Skeletal muscle tissue (tissue), 4 donors: ENCODE results near the gene KIF16B. TPM values are rescaled to one million over a fixed set of nuclear protein-coding genes. Genes with fewer than 3 reads are reported as not detected.
A peak's percentile ranks its signal among the peaks of the same experiment; 100 is the strongest.

Experiments used
- H3K27ac ChIP-seq: one replicate; pipeline ENCODE4 v1.7.0; 2013; ENCODE audit warnings: mild to moderate bottlenecking, low read depth, low read length, inconsistent platforms
- H3K27me3 ChIP-seq, 3 donors: one replicate each; pipeline ENCODE4 v1.7.0; 2013; ENCODE audit warnings: low read length in 3 of 3; ENCODE audit not compliant: control insufficient read depth in 3 of 3, insufficient read depth in 3 of 3
- H3K36me3 ChIP-seq, 3 donors: one replicate each; pipeline ENCODE4 v1.7.0; 2013; ENCODE audit warnings: low read length in 3 of 3; ENCODE audit not compliant: control insufficient read depth in 3 of 3, insufficient read depth in 3 of 3
- H3K4me1 ChIP-seq, 3 donors: one replicate each; pipeline ENCODE4 v1.7.0; 2013; ENCODE audit warnings: low read length in 3 of 3, mild to moderate bottlenecking in 3 of 3; ENCODE audit not compliant: control insufficient read depth in 3 of 3, insufficient read depth in 3 of 3
- H3K4me3 ChIP-seq, 3 donors: one replicate each; pipeline ENCODE4 v1.7.0; 2013; ENCODE audit warnings: low read length in 3 of 3
- H3K9ac ChIP-seq, 3 donors: one replicate each; pipeline ENCODE4 v1.7.0; 2013; ENCODE audit warnings: low read length in 3 of 3, mild to moderate bottlenecking in 3 of 3, moderate library complexity in 2 of 3, low read depth in 1 of 3
- H3K9me3 ChIP-seq, 3 donors: one replicate each; pipeline ENCODE4 v1.7.0; 2013; ENCODE audit warnings: low read length in 3 of 3; ENCODE audit not compliant: control insufficient read depth in 3 of 3
- total RNA-seq: library from RNA; depleted of rRNA; stranded (reverse); fragments of >200 nt; gene quantifications from one replicate; pipeline ENCODE4 v1.2.3, GENCODE V29; 2014
- donor health status: Osteomylitis.

The KIF16B gene
- total RNA-seq, 1 donor from 2014 or later = 42.8 TPM

DNA sequence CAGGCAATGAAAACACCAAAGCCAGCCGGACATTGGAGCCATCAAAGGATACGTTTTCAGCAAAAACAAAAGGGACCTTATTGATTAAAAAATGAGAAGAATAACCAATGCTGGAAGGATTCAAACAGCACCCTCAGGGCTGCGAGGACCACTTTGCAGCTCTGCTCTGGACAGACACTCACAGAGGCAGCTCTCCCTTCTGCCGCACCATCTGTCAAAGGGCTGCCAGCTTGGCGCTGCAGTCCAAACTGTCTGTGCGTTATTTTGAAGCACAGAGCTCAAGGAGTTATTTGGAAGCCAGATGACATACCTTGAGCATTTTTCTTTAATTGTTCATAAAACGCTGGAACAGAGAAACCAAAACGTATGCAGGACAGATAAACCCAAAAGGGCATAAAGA, 85.2 kb downstream of the KIF16B start:
- no peak overlapping the region for H3K9ac ChIP-seq
- no peak overlapping the region for H3K27ac ChIP-seq
- no peaks in the 10 kb centered on the region for H3K27me3 ChIP-seq
- H3K9me3 ChIP-seq = no peaks in the 10 kb centered on the region
- H3K4me1 ChIP-seq = peaks cover 13 to 25% (median 24%) of the 10 kb centered on the region in 3 donors
- no peak overlapping the region for H3K4me3 ChIP-seq
- peaks cover 0 to 4% (median 0%) of the 10 kb centered on the region in 3 donors for H3K36me3 ChIP-seq

DNA sequence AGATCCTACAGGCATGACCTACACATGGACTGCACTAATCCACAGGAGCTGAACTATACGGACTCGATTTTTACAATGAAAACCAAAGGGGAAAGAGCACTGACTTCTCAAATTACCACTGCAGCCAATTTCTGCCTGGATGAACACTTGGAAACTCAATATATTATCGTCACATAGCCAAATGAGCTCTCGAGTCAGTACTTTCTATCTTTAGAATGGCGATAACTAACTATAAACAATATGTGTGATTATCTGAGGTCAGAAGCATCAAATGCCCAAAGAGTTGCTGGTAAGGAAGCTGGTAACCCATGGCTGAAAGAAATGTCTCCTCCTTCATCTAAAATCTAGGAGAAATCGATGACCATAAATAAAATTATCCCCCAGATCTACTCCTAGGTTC, 86.7 kb downstream of the KIF16B start:
- H3K27me3 ChIP-seq = no peaks in the 10 kb centered on the region
- peak overlapping the region; percentile 44 for H3K27ac ChIP-seq
- peaks cover 0 to under 1% (median 0%) of the 10 kb centered on the region in 3 donors for H3K36me3 ChIP-seq

DNA sequence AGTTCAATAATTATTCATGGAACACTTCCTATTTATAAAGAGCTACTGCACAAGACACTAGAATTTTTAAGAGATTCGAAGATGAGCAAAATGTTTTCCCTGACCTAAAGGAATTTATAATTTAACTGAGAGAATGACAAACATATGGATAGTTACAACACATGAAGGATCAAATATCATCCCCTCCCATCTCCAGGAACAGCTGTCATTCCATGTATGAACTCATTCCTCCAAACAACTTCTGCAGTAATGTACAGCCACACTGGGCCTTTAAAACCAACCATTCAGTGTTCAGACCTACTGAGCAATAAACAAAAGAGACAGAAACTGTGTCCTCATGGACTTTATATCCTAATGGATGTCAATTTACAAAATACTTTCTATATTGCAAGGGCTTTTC, 87.8 kb downstream of the KIF16B start:
- Histone ChIP-seq H3K4me3 (no peak overlapping the region), H3K27me3 (no peaks in the 10 kb centered on the region), H3K4me1 (peaks cover 13 to 25% (median 24%) of the 10 kb centered on the region in 3 donors), H3K36me3 (no peaks in the 10 kb centered on the region), H3K9ac (no peak overlapping the region), H3K9me3 (no peaks in the 10 kb centered on the region), H3K27ac (no peak overlapping the region)

More for the DNA sequence above, 86.7 kb downstream of the KIF16B start:
- no peaks in the 10 kb centered on the region for H3K9me3 ChIP-seq
- H3K4me3 ChIP-seq = peak overlapping the region in 1 of 3 donors; percentile 6
- H3K9ac ChIP-seq = no peak overlapping the region
- peaks cover 13 to 25% (median 24%) of the 10 kb centered on the region in 3 donors for H3K4me1 ChIP-seq

DNA sequence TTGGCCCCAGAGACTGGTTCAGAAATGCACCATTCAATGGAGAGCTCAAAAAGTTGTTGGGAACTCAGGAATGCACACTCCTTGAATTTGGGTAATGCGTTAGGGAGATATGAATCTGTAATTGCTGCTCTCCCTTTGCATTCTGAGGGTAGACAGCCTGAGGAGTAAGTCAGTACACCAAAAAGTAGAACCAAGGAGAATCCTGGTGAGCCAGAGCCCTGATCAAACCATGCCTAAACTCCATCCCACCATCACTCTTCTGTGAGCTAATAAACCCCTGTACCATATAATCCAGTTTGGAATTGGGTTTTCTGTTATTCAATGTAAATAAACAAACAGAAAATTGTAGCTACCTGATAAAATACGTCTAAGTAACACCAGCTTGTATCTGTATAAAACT, 90.2 kb downstream of the KIF16B start:
- Histone ChIP-seq H3K4me1 (peaks cover 5 to 19% (median 12%) of the 10 kb centered on the region in 3 donors), H3K9ac (no peak overlapping the region), H3K4me3 (no peak overlapping the region), H3K9me3 (no peaks in the 10 kb centered on the region), H3K27ac (no peak overlapping the region), H3K27me3 (no peaks in the 10 kb centered on the region), H3K36me3 (peaks cover 0 to 2% (median 0%) of the 10 kb centered on the region in 3 donors)

DNA sequence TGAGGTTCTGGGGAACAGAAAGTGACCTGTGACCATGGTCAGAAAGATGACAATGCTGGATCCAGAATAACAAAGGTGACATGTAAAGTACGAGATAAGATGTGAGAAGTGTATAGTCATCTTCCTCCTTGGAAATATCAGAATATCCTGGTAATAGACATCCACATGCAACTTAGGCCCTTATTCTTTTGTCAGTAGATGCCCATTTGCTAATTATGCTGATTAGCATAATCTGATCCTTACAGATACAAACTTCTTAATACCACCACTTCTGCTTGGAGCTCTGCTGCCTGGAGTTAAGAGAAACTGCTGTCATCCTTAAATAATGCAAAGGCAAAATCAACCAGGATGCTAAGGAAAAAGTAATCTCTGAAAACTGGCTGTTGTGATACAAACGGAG, 91.3 kb downstream of the KIF16B start:
- Histone ChIP-seq H3K9ac (no peak overlapping the region), H3K9me3 (no peaks in the 10 kb centered on the region), H3K4me1 (peaks cover under 1 to 13% (median 8%) of the 10 kb centered on the region in 3 donors), H3K27ac (no peak overlapping the region), H3K36me3 (peaks cover 0 to 2% (median 0%) of the 10 kb centered on the region in 3 donors), H3K27me3 (no peaks in the 10 kb centered on the region), H3K4me3 (no peak overlapping the region)

DNA sequence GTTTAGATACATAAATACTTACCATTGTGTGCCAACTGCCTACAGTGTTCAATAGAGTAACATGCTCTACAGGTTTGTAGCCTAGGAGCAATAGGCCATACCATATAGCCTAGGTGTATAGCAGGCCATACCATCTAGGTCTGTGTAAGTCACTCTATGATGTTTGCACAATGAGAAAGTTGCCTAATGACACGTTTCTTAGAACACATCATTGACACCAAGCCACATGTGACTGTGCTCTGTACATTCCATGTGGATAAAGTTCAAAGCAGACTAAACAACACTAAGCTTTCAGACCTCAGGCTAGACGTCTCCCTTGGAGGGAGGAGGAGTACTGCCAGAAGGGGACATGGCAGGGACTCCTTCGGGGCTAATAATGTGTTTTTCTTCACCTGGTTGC, 93.6 kb downstream of the KIF16B start:
- H3K27ac ChIP-seq = no peak overlapping the region
- no peaks in the 10 kb centered on the region for H3K27me3 ChIP-seq
- H3K9me3 ChIP-seq = no peaks in the 10 kb centered on the region
- H3K9ac ChIP-seq = no peak overlapping the region
- H3K36me3 ChIP-seq = peaks cover 0 to 2% (median 0%) of the 10 kb centered on the region in 3 donors
- H3K4me1 ChIP-seq = peaks cover 9 to 12% (median 11%) of the 10 kb centered on the region in 3 donors
- H3K4me3 ChIP-seq = no peak overlapping the region

DNA sequence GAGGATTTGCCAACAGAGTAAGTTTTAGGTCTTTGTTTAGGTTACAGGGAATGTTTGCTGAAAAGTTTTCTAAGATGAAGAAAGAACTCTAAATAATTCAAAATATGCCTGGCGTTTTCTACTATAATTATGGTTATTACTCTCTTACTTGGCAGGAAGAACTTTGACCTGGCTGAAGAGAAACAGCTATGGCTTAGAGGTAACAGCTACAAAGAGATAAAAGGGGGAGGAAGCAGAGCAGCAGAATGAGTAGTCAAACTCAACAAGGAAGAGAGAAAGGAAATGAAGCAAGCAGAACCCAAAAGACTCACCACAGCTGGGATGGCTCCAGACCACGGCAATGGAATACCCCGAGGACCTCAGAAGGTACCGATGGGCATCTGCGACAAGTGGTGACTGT, 95.6 kb downstream of the KIF16B start:
- Histone ChIP-seq H3K27ac (no peak overlapping the region), H3K4me1 (peaks cover 17 to 21% (median 20%) of the 10 kb centered on the region in 3 donors), H3K9ac (no peak overlapping the region), H3K9me3 (no peaks in the 10 kb centered on the region), H3K27me3 (no peaks in the 10 kb centered on the region), H3K36me3 (peaks cover 0 to 2% (median 0%) of the 10 kb centered on the region in 3 donors), H3K4me3 (no peak overlapping the region)

DNA sequence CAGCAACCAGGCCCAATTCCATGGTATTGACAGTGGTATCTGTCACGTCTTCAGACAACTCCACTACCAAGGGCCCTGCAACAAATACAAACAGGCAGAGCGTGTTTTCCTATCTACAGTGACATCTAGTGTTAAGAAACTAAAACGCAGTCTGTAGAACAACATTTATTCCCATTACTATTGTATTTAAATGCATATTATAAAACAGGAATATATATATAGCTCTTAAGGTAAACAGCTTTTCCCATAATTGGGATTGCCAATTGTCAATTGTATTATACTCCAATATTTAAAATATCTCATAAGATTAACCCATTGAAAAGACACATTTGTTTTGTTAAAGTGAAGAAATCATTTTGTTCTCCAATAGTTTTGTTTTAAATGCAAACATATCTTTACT, 97.2 kb downstream of the KIF16B start:
- Histone ChIP-seq H3K27ac (peak overlapping the region; percentile 65), H3K36me3 (peaks cover 0 to 2% (median 0%) of the 10 kb centered on the region in 3 donors), H3K27me3 (no peaks in the 10 kb centered on the region), H3K4me3 (no peak overlapping the region), H3K4me1 (peaks cover 17 to 21% (median 20%) of the 10 kb centered on the region in 3 donors), H3K9ac (no peak overlapping the region), H3K9me3 (no peaks in the 10 kb centered on the region)

DNA sequence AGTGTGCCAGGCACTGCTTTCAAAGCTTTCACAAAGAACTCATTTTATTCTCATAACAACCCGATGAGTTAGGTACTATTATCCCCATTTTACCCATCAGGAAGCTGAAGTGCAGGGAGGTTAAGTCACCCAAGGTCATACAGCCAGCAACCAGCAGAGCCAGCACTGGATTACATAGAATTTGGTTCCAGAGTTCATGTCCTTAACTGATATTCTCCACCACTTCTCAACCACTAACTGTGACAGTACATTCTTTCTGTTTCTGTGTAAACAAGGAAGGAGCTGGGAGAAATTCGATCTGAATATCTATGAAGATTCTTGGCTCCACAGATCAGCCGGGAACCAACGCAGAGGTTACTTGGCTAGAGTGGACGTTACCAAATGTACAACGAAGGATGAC, 98.0 kb downstream of the KIF16B start:
- Histone ChIP-seq H3K9ac (no peak overlapping the region), H3K9me3 (no peaks in the 10 kb centered on the region), H3K4me3 (no peak overlapping the region), H3K36me3 (peaks cover 0 to 2% (median 0%) of the 10 kb centered on the region in 3 donors), H3K27me3 (no peaks in the 10 kb centered on the region), H3K4me1 (peaks cover 17 to 21% (median 20%) of the 10 kb centered on the region in 3 donors), H3K27ac (peak overlapping the region; percentile 65)

DNA sequence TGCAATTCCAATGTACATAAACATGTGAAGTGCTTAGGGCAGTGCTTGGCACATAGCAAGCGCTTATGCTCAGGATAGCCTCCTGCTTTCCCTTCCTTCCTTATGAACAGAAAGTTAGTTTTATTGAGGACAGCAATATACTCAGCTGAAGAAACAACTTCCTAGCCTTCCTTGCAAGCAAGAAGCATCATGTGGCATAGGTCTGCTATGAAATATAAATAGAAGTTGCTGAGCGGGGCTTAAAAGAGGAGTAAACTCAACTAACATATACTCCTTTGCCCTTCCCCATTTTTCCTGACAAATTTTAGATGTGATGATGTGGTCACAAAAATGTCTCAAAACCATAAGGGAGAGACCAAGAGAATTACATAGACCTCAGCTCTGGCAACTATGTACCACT, 98.9 kb downstream of the KIF16B start:
- peak overlapping the region in 1 of 3 donors; percentile 3 for H3K9ac ChIP-seq
- no peak overlapping the region for H3K4me3 ChIP-seq
- H3K27me3 ChIP-seq = no peaks in the 10 kb centered on the region
- H3K9me3 ChIP-seq = no peaks in the 10 kb centered on the region
- no peak overlapping the region for H3K27ac ChIP-seq
- no peaks in the 10 kb centered on the region for H3K36me3 ChIP-seq
- peaks cover 17 to 21% (median 20%) of the 10 kb centered on the region in 3 donors for H3K4me1 ChIP-seq
